NCI-H146 (cell line): ENCODE results near the gene BAIAP2L2.

Source experiments
- DNase-seq: peaks from one replicate; lab custom pipeline; 2025; lab: John Stamatoyannopoulos, UW

The BAIAP2L2 gene

GRCh38 chr22:38068641-38069371, 41.7 kb downstream of the BAIAP2L2 start:
- no peak for DNase-seq

GRCh38 chr22:38067761-38068360, 42.6 kb downstream of the BAIAP2L2 start:
- DNase-seq = no peak

GRCh38 chr22:38067028-38067415, 43.5 kb downstream of the BAIAP2L2 start:
- no peak for DNase-seq

GRCh38 chr22:38066381-38067027, 44.0 kb downstream of the BAIAP2L2 start:
- no peak for DNase-seq

GRCh38 chr22:38065539-38065938, 44.9 kb downstream of the BAIAP2L2 start:
- no peak for DNase-seq

GRCh38 chr22:38062791-38063190, 47.7 kb downstream of the BAIAP2L2 start:
- DNase-seq = no peak

- peak; percentile 93 for DNase-seq
These were observed 53.3 kb downstream of the BAIAP2L2 start, which contains the start of gene PICK1 for GRCh38 chr22:38056969-38057891. Gene PICK1, plus strand, starts transcription at chr22:38057404. Its CDS starts 406 bp downstream, at chr22:38057810.

- DNase-seq = peak; percentile 79
These were observed 58.3 kb downstream of the BAIAP2L2 start for GRCh38 chr22:38051900-38052862.

- DNase-seq = no peak
These were observed 59.2 kb downstream of the BAIAP2L2 start for GRCh38 chr22:38051261-38051660.

- no peak for DNase-seq
These were observed 59.8 kb downstream of the BAIAP2L2 start for GRCh38 chr22:38050720-38051119.

- no peak for DNase-seq
These were observed 60.5 kb downstream of the BAIAP2L2 start for GRCh38 chr22:38049812-38050619.

- no peak for DNase-seq
These were observed 64.3 kb downstream of the BAIAP2L2 start for GRCh38 chr22:38046070-38046748.

- DNase-seq = no peak
These were observed 67.1 kb downstream of the BAIAP2L2 start for GRCh38 chr22:38043151-38044039.

- DNase-seq = no peak
These were observed 68.0 kb downstream of the BAIAP2L2 start for GRCh38 chr22:38042488-38042790.

GRCh38 chr22:38041760-38042487, 68.6 kb downstream of the BAIAP2L2 start:
- DNase-seq = no peak

GRCh38 chr22:38040953-38041759, 69.3 kb downstream of the BAIAP2L2 start:
- no peak for DNase-seq
